Peyer's patch (tissue), 4 donors: Measurements from ENCODE around the gene ALOXE3.

Source experiments
- CTCF ChIP-seq, 6 experiments: fragments of 450-650 bp in 4 of 6; fragments of 200-600 bp in 2 of 6; sonication (generic) in 1 of 6; IDR thresholded peaks; one replicate each; pipeline ENCODE4 v1.5.1; 2017 to 2019; ENCODE audit warnings: antibody characterized with exemption in 6 of 6, mild to moderate bottlenecking in 3 of 6, moderate library complexity in 1 of 6
- POLR2A ChIP-seq, 2 donors: fragments of 450-650 bp; IDR thresholded peaks; one replicate each; pipeline ENCODE4 v1.5.1; 2017; ENCODE audit warnings: antibody characterized with exemption in 2 of 2, mild to moderate bottlenecking in 2 of 2, moderate library complexity in 2 of 2

- no peak for TF ChIP-seq CTCF (IDR thresholded peaks at IDR 0.05)
- TF ChIP-seq POLR2A (IDR thresholded peaks at IDR 0.05): no peak
Measured at GRCh38 chr17:8105957-8106398, 12.3 kb downstream of the ALOXE3 start.
